NB4 (cell line): ENCODE results near the gene SFTA2.
"Not testable (repeated sequence)": the region's sequence is repeated elsewhere in the genome, so short reads cannot be mapped to it uniquely, and the experiment has no call there.

Experiments
- DNase-seq: peaks from one replicate; pipeline ENCODE4 v3.0.0; 2010; ENCODE audit warnings: low read depth
- H3K4me3 ChIP-seq: one replicate; pipeline ENCODE4 v1.5.1; 2011; ENCODE audit warnings: mild to moderate bottlenecking, low read depth, low read length, moderate library complexity
- CTCF ChIP-seq: IDR thresholded peaks from one replicate; pipeline ENCODE4 v1.5.1; 2012; ENCODE audit warnings: low read depth, low read length
- MYC ChIP-seq: IDR thresholded peaks from 2 replicates; pipeline ENCODE4 v1.6.1; 2011; ENCODE audit warnings: low read depth, low read length
- POLR2A ChIP-seq: IDR thresholded peaks from 2 replicates; pipeline ENCODE4 v1.6.1; 2011; ENCODE audit warnings: mild to moderate bottlenecking; ENCODE audit not compliant: insufficient read length; ENCODE audit errors: extremely low read depth
- TF ChIP-seq, protein P1 (sequence below): IDR thresholded peaks from 2 replicates; pipeline ENCODE4 v1.6.1; 2011; ENCODE audit warnings: low read depth, low read length

SFTA2 gene

DNA sequence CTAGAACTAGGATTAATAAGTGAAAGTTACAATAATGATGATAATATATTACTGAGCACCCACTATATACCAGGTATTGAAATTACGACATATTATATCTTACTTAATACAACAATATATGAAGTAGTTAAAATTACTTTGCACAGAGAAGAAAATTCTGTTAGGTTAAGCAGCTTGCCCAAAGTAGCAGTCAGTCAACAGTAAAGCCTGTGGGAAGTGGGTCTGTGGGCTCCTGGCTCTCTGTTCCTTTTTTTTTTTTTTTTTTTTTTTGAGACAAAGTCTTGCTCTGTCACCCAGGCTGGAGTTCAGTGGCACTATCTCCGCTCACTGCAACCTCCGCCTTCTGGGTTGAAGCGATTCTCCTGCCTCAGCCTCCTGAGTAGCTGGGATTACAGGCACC is 28.7 kb downstream of the SFTA2 start:
- no peak for DNase-seq
- TF ChIP-seq MYC, result no peak
- TF ChIP-seq POLR2A, result no peak
- no peak for TF ChIP-seq CTCF
- TF ChIP-seq, protein P1, sequence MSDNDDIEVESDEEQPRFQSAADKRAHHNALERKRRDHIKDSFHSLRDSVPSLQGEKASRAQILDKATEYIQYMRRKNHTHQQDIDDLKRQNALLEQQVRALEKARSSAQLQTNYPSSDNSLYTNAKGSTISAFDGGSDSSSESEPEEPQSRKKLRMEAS, result no peak
- H3K4me3 ChIP-seq, result no peak overlapping the region

GRCh38 chr6:30902709-30903108 is 29.3 kb downstream of the SFTA2 start:
- DNase-seq, result no peak
- H3K4me3 ChIP-seq, result no peak overlapping the region
- TF ChIP-seq, protein P1, result no peak
- TF ChIP-seq POLR2A (no peak), CTCF (no peak), MYC (no peak)

DNA sequence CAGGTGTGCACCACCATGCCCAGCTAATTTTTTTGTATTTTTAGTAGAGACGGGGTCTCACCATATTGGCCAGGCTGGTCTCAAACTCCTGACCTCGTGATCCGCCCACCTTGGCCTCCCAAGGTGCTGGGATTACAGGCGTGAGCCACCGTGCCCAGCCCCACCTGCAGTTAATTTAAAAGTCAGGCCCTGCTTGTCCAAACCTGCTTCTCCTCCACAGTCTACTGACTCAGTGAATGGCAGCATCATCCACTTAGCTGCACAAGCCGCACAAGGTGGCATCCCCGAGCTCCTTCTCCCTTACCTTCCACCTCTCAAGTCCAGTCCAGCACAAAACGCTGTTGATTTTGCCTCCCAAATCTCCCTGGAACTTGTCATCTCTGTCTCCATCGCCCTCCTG is 29.8 kb downstream of the SFTA2 start:
- not testable (repeated sequence) for H3K4me3 ChIP-seq, DNase-seq

DNA sequence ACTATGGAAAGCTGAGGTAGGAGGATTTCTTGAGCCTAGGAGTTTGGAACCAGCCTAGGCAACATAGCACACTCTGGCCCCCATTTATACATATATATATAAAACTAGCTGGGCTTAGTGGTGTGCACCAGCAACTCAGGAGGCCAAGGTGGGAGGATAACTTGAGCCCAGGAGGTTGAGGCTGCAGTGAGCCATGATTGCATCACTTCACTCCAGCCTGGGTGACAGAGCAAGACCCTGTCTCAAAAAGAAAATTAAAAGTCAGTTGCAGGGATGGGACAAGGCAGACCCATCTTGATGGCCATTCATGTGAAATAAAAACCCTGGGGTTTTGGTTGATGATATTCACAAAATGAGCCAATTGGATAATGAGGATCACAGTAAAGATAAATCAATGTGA is 30.5 kb downstream of the SFTA2 start:
- no peak for DNase-seq
- TF ChIP-seq, protein P1, result no peak
- no peak for TF ChIP-seq MYC
- no peak for TF ChIP-seq CTCF
- no peak for TF ChIP-seq POLR2A

GRCh38 chr6:30900863-30901417 is 31.0 kb downstream of the SFTA2 start:
- no peak overlapping the region for H3K4me3 ChIP-seq
- no peak for TF ChIP-seq CTCF
- no peak for TF ChIP-seq POLR2A
- TF ChIP-seq, protein P1, result no peak
- TF ChIP-seq MYC, result no peak
- DNase-seq, result no peak

More for the DNA sequence above, 30.5 kb downstream of the SFTA2 start:
- no peak overlapping the region for H3K4me3 ChIP-seq

GRCh38 chr6:30898750-30899360 is 33.1 kb downstream of the SFTA2 start:
- TF ChIP-seq, protein P1, result no peak
- TF ChIP-seq CTCF, result no peak
- TF ChIP-seq MYC, result no peak
- no peak for TF ChIP-seq POLR2A
- H3K4me3 ChIP-seq, result no peak overlapping the region
- no peak for DNase-seq
